GM21723 (cell line): ENCODE results near the gene TEAD1.
A peak's percentile ranks its signal among the peaks of the same experiment; 100 is the strongest.

Experiments
- ATAC-seq: cut with Tn5 transposase; IDR thresholded peaks from one replicate; pipeline ENCODE4 v1.9.1; 2021; ENCODE audit warnings: mild to moderate bottlenecking, moderate library complexity; ENCODE audit not compliant: unreplicated experiment

The TEAD1 gene

DNA sequence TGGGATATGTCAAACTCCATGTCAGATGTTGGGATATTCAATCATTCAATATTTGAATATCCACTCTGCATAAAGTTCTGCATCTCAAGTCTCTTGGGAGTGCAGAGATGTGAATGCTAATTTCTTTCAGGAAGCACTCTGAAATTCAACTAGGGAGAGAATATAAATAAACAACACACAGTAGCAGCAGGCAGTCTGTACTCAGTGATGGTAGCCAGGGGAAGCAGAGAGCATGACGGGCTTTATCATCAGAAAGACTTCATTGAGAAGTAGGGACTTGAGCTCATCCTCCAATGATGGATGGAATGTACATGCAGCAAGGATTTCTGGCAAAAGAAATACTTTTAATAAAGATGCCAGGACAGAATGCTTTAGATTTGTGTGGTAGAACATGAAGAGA lies 9.8 kb upstream of the TEAD1 start:
- no peak for ATAC-seq

GRCh38 chr11:12666915-12667314 lies 7.3 kb upstream of the TEAD1 start:
- no peak for ATAC-seq

- ATAC-seq, result no peak
Observed at GRCh38 chr11:12667646-12668045, 6.6 kb upstream of the TEAD1 start.

- no peak for ATAC-seq
Observed at GRCh38 chr11:12668166-12668565, 6.1 kb upstream of the TEAD1 start.

DNA sequence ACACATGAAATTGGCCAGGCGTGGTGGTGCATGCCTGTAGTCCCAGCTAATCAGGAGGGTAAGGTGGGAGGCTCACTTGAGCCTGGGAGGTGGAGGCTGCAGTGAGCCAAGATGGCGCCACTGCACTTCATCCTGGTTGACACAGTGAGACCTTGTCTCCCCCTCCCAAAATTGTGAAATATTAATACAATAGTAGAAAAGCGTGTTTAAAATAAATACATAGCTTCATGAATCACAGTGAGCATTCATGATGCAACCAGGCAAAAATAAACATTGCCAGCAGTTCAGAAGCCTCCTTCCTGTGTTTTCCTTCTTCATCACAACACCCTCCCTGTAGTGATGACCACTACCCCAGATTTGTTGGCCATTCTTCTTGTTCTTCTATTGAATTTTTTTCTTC lies 4.3 kb upstream of the TEAD1 start:
- ATAC-seq, result no peak

GRCh38 chr11:12671370-12671769 lies 2.9 kb upstream of the TEAD1 start:
- ATAC-seq, result no peak

DNA sequence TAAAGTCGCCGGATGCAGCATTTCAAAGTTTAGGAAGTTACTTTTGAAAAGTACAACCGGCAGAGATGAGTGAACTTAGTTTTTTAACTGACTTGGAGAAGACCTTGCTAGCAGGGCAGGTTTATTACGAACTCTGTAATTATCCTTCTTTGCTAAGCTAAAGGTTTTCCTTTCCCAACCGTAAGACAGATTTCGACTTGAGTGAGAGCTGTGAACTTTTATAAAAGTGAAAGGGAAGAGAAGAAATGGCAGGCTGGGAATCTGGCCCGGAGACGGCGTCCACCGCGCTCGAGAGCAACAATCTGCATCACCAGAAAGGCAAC lies 659 bp upstream of the TEAD1 start:
- ATAC-seq, result no peak

DNA sequence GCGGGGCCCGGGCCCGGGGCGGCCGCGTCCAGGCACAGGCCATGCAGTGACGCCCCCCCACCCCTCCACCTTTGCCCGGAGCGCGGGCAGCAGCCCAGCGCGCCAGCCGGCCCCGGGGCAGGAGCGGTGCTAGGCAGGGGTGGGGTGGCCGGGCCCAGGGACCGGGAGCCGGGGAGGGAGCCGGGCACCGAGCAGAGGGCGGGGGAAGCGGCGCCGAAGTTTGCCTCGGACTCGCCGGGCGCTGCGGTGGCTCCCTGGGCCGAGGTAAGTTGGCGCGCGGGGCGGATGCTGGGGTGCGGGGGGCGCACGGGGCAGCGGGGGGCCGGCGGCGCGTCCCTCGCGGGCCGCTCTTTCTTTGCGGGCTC lies 332 bp downstream of the TEAD1 start:
- ATAC-seq, result peak; percentile 41

DNA sequence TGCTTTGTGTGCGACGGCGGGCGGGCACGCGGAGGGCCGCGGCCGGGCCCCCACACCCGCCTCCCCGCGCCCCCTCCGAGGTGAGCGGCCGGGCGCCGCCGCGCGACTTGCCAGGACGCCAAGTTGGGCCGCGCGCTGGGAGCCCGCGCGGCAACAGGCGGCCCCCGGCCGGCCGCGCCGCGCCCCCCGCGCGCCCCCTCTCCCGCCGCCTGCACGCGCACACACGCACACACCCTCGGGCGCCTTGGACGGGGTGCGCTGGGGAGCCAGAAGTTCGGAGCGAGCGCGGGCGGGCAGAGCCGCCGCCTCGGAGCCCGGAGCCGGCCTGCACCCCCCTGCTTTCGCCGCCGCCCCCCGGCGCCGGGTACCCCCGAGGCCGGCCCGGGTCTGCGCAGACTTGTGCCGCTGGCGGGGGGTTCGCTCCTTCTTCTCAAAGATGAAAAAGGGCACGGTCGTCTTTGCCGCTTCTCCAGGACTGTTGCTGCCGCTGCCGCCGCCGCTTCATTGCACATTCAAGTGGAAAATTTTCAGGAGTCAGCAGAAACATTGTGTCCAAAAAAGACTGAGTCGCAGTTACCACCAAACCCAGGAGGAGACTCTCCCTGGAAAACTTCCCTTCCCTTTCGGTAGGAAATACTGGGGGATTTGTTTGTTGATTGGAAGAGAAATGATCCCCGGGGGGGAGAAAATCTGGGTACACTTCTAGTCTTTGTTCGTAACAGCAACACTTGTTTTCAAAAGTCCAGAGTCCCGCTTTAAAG lies 895 bp downstream of the TEAD1 start:
- peak; percentile 5 for ATAC-seq

DNA sequence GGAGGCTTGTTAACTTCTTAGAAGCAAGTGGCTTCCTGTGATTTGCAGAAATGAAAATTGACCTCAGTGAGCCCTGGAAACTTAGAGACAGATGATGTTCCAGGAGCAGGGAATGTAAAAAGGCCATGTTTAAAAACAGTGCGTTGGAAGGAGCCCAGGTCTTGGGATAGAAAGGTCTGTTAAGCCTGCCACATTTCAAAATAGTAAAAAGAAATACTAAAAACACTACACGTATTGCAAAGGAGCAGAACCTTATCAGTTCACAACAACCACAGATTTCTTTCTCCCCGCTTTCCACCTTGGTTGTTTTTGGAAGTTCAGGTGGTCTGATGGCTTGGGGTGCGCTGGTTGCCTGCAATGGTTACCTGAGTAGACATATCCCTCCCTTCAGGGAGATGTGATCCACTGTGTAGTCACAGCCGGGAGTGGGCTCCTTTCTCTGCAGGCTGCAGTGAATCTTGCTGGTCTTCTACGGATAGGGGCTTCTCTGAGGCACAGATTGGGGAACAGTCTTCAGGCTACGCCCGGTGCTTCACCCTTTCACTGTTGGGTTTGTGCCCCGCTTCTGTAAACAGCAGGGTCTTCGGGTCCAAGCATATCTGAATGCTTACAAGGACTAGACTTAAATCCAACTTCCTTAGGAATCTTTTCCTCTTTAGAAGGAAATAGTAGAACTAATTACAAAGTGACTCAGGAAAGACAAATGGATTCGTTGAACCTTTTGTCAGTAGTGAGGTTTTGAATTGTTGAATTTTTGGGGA lies 1.9 kb downstream of the TEAD1 start:
- no peak for ATAC-seq

- no peak for ATAC-seq
Observed at GRCh38 chr11:12677131-12677530, 2.9 kb downstream of the TEAD1 start.

- no peak for ATAC-seq
Observed at GRCh38 chr11:12678092-12678491, 3.9 kb downstream of the TEAD1 start.

GRCh38 chr11:12678991-12679390 lies 4.8 kb downstream of the TEAD1 start:
- no peak for ATAC-seq

GRCh38 chr11:12679471-12679870 lies 5.2 kb downstream of the TEAD1 start:
- no peak for ATAC-seq

DNA sequence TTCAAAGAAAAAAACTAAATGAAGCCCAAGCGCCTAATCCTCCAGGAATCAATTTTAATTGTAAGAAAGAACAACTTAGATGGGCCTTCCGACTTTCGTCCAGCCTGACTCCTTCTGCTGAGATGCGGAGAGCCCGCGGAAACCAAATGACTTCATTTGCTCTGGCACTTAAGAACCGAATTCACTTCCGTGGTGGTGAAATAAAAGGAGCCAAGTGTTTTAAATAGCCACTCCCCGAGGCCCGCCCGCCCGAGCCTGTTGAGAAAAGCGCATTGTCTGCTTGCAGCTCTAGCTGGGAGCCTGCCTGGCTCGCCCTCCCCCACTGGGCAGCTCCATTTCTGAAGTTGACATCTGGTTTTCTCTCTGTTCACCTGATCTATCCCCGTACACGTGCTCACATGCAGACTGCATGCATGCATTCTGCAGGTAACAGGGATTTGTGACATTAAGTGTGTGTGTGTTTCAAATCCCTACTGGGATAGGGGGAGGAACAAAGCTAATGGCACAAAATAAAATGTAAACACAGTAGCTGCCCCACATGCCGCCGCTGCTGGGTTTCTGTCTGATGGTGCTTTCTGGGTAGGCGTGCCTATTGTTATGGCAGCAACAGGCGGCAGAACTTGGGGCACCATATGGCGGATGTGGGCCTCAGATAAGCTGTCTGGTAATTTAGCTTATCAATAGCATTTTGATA lies 6.2 kb downstream of the TEAD1 start:
- ATAC-seq, result no peak

- no peak for ATAC-seq
Observed at GRCh38 chr11:12680940-12681258, 6.7 kb downstream of the TEAD1 start.

DNA sequence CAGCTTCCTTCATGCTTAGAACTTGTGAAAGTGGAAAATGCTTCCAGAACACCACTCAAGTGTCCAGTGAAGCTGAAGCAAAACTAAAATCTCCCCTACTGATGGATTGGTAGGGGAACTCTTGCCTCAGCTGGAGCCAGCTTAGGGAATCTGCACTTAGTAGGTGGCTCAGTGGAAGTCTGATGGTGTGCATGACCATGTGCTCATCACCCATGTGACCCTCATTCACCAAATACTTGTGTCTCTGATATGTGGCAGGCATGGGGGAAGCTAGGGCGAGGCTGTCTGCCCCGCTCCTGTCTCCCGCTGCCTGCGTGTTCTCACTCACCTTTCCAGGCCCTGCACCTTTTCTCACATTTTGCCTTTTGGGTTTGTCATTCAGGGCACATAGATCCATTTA lies 7.2 kb downstream of the TEAD1 start:
- ATAC-seq, result no peak

- no peak for ATAC-seq
Observed at GRCh38 chr11:12682288-12682687, 8.1 kb downstream of the TEAD1 start.

GRCh38 chr11:12682737-12683500 lies 8.7 kb downstream of the TEAD1 start:
- ATAC-seq, result no peak

GRCh38 chr11:12683874-12684273 lies 9.7 kb downstream of the TEAD1 start:
- no peak for ATAC-seq

- ATAC-seq, result no peak
Observed at GRCh38 chr11:12684315-12684714, 10.1 kb downstream of the TEAD1 start.

- ATAC-seq, result no peak
Observed at GRCh38 chr11:12684816-12685215, 10.6 kb downstream of the TEAD1 start.
